Vagina (tissue), 2 donors: Measurements from ENCODE around the gene UBE2R2.

ENCODE experiments used
- POLR2A ChIP-seq, 2 donors: fragments of 450-650 bp; IDR thresholded peaks; one replicate each; pipeline ENCODE4 v1.6.1; 2017; ENCODE audit warnings: antibody characterized with exemption in 2 of 2, mild to moderate bottlenecking in 2 of 2, moderate library complexity in 2 of 2
- POLR2AphosphoS5 ChIP-seq, 2 donors: sonication (generic); formaldehyde crosslinking; IDR thresholded peaks; one replicate each; pipeline ENCODE4 v1.9.0; 2017; ENCODE audit warnings: antibody characterized with exemption in 2 of 2, mild to moderate bottlenecking in 2 of 2, low read depth in 1 of 2; ENCODE audit not compliant: insufficient read depth in 1 of 2
- TF ChIP-seq, protein P1 (sequence below), 3 experiments: fragments of 450-650 bp in 2 of 3; fragments of 200-600 bp in 1 of 3; sonication (generic) in 1 of 3; IDR thresholded peaks; one replicate each; pipeline ENCODE4 v1.5.1; 2017 to 2019; ENCODE audit warnings: antibody characterized with exemption in 3 of 3, mild to moderate bottlenecking in 2 of 3, moderate library complexity in 2 of 3

DNA sequence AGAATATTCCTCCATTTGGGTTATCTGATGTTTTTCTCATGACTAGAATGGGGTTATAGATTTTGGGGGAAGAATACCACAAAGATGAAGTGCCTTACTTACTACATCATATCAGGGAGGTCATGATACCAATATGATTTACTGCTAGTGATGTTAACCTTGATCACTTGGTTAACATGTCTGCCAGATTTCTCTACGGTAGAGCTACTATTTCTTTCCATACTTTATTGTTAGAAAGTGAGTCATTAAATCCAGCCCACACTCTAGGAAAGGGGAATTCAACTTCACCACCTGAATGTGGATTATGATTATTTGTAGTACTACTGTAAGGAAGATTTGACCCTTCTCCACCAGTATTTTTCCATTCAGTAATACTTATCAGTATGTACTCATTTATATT, 64.7 kb downstream of the UBE2R2 start:
- TF ChIP-seq, protein P1, sequence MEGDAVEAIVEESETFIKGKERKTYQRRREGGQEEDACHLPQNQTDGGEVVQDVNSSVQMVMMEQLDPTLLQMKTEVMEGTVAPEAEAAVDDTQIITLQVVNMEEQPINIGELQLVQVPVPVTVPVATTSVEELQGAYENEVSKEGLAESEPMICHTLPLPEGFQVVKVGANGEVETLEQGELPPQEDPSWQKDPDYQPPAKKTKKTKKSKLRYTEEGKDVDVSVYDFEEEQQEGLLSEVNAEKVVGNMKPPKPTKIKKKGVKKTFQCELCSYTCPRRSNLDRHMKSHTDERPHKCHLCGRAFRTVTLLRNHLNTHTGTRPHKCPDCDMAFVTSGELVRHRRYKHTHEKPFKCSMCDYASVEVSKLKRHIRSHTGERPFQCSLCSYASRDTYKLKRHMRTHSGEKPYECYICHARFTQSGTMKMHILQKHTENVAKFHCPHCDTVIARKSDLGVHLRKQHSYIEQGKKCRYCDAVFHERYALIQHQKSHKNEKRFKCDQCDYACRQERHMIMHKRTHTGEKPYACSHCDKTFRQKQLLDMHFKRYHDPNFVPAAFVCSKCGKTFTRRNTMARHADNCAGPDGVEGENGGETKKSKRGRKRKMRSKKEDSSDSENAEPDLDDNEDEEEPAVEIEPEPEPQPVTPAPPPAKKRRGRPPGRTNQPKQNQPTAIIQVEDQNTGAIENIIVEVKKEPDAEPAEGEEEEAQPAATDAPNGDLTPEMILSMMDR (IDR thresholded peaks at IDR 0.05), result no peak
- TF ChIP-seq POLR2AphosphoS5 (IDR thresholded peaks at IDR 0.05; ENCODE audit: insufficient read depth in 1 of 2, low read depth in 1 of 2), result no peak
- TF ChIP-seq POLR2A (IDR thresholded peaks at IDR 0.05), result no peak
